ENCODE results near the gene SLC25A45.

- TF ChIP-seq, protein P1, sequence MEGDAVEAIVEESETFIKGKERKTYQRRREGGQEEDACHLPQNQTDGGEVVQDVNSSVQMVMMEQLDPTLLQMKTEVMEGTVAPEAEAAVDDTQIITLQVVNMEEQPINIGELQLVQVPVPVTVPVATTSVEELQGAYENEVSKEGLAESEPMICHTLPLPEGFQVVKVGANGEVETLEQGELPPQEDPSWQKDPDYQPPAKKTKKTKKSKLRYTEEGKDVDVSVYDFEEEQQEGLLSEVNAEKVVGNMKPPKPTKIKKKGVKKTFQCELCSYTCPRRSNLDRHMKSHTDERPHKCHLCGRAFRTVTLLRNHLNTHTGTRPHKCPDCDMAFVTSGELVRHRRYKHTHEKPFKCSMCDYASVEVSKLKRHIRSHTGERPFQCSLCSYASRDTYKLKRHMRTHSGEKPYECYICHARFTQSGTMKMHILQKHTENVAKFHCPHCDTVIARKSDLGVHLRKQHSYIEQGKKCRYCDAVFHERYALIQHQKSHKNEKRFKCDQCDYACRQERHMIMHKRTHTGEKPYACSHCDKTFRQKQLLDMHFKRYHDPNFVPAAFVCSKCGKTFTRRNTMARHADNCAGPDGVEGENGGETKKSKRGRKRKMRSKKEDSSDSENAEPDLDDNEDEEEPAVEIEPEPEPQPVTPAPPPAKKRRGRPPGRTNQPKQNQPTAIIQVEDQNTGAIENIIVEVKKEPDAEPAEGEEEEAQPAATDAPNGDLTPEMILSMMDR (conservative IDR thresholded peaks at IDR 0.05; ENCODE audit: low read depth in 2 of 2) = no peak
- TF ChIP-seq CREB1 (CRISPR knock-in tag; IDR thresholded peaks at IDR 0.05; ENCODE audit: low read depth) = no peak
- no peak for TF ChIP-seq EZH2 (IDR thresholded peaks at IDR 0.05; ENCODE audit: low read depth, unreplicated experiment)
- TF ChIP-seq JUNB (IDR thresholded peaks at IDR 0.05; ENCODE audit: unreplicated experiment) = no peak
- no peak for TF ChIP-seq POLR2AphosphoS5 (IDR thresholded peaks at IDR 0.05; ENCODE audit: low read depth)
- TF ChIP-seq EZH2phosphoT487 (IDR thresholded peaks at IDR 0.05; ENCODE audit: unreplicated experiment) = no peak
Measured at GRCh38 chr11:65423516-65424204, 41.2 kb upstream of the SLC25A45 start.

All from GM23338 (cell line).